ENCODE data around the gene GPC1.
"Not testable (repeated sequence)": the region's sequence is repeated elsewhere in the genome, so short reads cannot be mapped to it uniquely, and the experiment has no call there.

The GPC1 gene

DNA sequence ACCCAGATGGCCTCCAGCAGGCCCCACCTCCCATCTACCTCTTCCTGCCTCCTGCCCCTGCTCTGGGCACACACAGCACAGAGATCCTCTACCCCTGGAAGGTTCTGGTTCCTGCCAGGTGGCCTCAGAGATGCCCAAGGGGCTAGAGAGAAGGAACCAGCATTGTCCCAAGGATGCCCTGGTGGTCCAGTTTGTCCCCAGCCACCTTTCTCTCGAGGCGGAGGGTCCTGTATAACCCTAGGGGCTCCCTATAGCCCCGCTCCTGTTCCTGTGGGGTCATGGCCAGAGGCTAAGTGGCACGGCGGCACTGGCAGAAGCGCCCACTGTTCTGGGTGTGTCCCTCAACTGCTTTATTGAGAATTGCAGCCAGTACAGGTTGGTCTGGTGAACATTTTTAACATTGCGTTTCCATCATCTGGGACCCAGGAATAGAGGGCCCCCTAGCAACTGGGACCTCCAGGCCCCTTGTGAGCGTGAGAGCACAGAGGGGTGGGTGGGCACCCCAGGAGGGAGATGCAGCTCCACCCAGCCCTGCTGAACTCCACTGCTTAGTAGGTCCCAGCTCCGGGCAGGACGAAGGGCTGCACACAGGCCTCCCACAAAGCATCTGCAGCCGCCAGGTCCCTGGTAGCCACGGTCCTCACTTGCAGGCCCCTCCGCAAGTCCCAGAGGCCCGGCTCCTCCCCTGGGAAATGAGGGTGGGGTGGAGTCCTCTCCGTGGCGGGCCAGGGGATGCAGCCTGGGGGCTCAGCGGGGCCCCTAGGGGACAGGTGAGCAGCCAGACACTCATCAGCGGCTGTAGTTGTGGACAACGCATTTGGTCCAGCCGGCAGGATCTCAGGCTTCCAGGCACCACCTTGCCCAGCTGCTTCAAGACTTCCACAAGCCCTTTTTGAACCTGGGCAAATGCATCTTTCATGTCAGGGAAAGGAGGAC is 33.1 kb downstream of the GPC1 start:
- no peak for FAIRE-seq

DNA sequence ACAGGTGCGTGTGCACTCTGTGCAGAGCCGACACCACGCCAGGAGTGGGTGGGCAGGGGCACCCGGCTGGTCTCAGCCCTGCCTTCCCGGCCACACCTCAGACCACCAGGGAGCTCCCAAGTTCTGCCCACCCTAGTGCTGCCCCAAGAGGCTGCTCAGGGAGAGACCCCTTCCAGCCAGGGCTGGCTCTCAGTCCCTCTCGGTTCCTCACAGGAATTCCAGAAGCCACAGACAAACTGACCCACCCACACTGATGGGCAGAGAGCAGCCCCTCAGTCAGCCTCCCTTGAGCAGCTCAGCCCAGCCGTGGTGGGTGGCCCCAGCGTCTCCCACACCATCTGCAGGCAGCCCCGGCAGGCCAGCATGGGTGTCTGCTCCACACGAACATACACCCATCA is 33.8 kb downstream of the GPC1 start:
- FAIRE-seq, result no peak

DNA sequence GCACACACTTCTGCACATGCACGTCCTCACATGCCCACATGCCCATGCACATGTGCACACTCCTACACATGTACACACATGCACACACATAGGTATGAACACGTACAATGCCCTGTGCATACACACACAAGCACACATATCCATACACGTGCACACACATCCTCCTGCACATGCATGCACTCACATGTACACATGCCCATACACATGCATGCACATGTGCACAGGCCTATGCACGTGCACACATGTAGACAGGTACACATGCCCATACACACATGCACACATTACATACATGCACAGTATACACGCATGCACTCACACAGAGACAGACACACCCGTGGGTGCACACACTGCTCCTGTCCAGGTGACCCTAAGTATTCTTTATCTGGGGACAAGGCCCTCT is 34.3 kb downstream of the GPC1 start:
- FAIRE-seq, result no peak

DNA sequence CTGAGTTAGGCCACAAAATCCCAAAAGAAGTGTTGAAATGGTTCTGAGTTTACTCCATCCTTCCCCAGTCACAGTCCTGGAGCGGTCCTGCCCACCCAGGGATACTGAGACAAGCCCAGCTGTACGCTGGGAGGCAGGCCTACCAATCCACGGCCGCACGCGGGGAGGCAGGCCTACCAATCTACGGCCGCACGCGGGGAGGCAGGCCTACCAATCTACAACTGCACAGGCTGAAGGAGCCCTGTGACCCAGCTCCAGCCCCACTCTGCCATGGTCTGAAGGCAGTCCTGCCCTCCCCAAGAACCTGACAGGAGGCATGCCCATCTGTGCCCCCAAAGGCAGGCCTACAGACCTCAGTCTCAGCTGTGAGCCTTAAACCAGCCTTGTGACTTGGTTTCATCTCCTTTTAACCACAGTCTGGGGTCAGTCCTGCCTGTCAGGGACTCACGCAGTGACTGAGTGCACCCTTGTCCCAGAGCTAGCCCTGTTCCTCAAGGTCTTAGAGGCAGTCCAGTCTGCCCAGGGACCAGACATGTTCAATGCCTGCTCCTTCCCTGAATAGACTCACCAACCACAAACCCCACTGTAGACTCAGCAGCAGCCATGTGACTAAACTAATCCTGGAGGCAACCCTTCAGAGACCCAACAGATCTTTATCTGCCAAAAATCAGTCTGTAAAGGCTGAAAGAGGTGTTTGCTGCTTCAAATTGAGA is 36.8 kb downstream of the GPC1 start:
- FAIRE-seq, result no peak

DNA sequence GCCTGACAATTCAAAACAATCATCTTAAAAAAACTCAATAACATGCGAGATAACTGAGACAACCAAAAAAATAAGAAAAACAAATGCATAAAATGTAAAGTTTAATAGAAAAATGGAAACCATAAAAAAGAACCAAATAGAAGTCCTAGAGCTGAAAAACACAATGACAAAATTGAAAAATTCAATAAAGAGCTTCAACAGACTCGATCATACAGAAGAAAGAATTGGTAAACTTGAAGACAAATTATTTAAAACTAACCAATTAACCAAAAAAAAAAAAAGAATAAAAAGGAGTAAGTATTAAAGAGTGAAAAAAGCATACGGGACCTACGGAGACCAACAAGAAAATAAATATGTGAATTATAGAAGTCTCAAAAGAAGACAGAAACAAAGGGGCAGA is 37.7 kb downstream of the GPC1 start:
- FAIRE-seq, result peak; percentile 21

DNA sequence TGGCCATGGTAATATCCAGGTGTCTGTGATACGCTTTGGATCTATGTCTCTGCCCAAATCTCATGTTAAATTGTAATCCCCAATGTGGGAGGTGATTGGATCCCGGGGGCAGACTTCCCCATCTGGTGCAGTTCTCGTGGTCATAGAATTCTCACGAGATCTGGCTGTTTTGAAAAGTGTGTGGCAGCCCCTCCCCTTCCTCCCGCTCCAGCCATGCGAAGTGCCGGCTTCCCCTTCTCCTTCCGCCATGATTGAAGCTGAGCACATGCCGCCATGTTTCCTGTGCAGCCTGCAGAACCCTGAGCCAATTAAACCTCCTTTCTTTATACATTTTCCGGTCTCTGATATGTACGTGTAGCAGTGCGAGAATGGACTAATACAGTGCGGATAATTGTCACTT is 42.5 kb downstream of the GPC1 start:
- FAIRE-seq, result no peak

DNA sequence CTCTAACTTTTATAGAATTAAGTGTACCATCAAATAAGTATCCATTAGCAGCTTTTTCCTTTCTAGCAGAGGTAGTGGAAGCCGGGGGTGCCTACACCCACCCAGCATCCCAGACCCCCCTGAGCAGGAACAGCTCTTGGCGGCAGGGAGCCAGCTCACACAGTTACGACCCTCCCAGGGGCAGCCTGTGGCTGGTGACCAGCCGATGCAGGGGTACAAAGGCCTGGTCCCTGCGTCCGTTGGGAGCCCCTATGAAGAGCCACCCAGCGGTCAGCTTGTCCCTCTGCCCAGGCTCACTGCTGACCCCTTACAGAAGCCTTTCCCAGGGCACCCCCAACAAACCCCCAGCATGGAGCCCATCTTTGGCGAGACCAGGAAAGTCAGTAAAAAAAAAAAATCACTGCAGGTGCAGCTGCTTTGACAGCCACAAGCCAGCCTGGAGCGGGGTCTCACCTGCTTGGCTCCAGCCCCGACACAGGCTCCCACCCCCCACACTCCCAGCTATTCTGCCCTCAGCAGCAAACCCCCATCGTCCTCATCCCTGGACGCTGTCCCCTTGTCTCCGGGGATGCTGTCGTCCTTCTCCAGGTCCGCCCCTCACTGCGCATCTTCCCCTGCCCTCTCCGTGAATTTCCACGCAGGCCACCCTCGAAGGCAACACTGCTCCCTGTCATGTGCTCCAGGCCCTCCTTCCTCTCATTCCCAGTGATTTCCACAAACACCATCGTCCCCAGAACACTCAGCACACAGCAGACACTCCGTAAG is 43.1 kb downstream of the GPC1 start:
- no peak for FAIRE-seq

DNA sequence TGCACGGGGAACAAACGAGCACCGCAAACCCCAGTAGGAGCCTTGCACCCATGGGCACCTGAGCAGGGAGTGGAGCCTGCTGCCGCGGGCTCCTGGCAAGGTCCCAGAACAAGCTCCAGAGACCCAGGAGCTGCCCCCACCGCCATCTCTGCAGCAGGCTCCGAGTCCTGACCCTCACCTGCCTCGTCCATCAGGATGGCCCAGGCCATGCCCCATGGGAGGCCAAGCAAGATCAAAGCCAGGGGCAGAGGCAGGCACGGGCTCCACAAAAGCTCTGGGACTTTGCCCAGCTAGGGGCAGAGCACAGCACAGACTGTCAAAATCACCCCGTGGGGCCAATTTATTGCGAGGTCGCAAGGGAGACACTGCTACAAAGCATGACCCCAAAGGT is 43.6 kb downstream of the GPC1 start:
- FAIRE-seq, result no peak

DNA sequence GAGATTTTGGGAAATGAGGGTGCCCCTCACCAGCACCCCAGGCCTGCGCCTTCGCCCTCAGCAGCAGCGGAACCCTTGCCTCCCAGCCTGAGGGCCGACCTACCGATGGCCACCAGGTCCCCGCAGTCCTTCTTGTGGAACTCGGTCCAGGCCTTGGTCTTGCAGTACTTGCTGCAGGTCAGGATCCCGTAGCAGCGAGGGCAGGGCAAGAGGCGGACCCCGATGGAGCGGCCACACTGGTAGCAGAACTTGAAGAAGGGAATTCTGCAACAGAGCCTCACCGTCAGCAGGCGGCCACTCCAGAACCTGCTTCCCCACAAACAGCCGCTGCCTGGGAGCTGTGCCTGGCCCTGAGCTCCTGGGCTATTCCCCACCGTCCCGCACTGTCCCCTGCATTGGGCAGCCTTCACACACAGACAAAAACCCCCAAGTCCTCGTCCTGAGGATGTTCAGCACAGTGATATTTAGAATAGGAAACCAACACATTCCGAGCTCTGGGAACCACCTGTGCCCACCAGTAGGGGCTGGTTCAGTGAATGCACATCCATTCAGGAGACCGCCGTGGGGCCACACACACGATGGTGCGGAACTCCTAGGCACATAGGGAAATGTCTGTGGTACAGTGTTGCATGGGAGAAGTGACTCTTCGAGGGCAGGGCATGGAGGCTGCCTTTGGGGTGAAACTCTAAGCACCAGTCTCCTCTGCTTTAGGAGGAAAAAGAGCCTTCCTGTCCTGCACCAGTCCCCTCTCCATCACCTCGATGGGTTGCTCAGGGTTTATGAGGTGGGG is 45.6 kb downstream of the GPC1 start:
- no peak for FAIRE-seq

DNA sequence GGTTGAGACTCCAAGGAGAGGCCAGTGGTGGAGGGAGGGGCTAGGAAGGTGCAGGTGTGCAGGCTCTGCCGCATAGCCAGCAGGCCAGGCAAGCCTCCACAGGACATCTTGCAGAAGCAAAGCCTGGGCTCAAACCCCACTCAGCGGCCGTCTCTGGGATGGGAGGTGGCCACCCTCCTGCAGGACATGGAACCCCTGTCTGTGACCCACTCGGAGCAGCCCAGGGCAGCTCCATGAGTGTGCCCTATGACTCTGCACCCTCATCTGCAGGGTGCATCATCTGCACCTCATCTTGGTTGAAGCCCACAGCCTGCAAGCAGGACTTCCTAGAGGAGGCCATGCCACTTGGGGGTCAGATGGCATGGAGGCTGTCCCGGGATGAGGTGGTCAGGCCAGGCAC is 46.3 kb downstream of the GPC1 start:
- FAIRE-seq, result no peak

DNA sequence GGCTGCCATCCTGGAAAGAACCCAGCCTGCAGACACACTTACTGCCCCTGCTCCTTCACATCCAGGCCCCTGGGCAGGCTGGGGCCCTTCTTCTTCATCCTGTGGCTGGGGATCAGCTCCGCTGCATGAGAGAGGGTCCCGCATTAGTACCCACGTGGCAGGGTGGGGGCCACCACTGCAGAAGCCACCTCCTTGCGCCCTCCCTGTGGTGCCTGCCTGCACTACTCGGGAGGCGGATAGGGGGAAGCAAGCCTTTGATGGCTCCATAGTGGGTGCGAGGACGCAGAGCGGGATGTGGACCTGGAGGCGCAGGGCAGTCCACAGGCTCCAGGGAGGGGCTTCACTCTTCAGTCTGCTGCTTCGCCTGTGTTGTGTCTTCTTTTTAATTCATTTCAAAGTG is 46.7 kb downstream of the GPC1 start:
- no peak for FAIRE-seq

DNA sequence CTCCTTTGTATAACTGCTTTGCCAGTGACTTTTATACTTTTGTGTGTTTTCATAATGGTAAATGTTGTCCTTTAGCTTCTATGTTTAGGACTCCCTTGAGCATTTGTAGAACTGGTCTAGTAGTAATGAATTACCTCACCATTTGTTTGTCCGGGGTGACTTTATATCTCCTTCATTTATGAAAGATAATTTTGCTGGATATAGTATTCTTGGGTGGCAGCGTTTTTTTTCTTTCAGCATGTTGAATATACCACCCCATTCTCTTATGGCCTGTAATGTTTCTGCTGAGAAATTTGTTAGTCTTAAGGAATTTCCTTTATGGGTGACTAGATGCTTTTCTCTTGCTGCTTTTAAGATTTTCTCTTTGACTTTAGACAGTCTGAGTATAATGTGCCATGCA is 56.0 kb downstream of the GPC1 start:
- no peak for FAIRE-seq

DNA sequence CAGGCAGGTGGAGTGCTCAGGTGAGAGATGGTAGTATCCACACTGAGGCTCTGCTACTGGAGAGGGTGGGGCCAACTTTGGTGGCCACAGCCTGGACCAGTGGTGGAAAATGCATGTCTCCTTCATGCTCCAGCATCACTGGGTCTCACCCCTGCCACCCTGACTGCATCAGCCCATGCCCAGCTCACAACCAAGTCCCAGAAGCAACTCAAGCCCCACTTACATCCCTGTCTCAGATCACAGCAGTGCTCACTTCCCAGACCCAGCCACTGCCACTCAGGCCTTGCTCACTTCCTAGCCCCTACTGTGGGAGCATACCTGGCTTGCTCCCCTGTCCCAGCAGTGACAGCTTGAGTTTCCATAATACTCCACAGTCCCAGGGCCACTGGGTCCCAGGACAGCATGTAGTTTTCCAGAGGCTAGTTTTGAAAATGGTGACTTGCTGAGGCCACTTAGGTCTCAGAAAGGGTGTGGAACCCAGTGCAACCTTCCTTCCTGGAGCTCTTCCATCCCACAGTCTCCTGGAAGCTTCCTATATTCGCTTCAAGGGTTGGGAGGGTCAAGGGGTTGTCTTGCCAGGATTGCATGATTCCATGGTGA is 58.8 kb downstream of the GPC1 start:
- FAIRE-seq, result no peak

DNA sequence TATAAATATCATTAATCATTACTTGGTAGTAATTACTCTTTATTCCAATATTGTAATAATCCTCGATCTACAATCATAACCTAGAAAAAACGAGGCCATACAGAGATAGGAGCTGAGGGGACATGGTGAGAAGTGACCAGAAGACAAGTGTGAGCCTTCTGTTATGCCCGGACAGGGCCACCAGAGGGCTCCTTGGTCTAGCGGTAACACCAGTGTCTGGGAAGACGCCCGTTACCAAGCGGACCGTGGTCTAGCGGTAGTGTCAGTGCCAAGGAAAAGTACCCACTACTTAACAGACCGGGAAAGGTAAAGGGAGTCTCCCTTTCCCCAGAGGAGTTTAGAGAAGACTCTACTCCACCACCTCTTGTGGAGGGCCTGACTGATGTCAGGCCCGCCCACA is 59.5 kb downstream of the GPC1 start:
- not testable (repeated sequence) for FAIRE-seq

DNA sequence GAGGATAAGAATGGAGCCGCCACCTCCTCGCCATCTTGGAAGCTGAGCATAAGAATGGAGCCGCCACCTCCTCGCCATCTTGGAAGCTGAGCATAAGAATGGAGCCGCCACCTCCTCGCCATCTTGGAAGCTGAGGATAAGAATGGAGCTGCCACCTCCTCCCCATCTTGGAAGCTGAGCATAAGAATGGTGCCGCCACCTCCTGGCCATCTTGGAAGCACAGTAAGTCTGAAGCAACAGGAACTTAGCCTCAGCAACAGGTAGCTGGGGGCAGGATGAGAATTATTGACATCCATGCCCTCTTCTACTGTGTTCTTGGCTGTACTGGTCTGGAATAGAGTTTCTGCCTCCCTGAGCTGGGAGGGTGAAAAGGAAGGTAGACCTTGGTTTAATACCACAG is 61.6 kb downstream of the GPC1 start:
- FAIRE-seq, result not testable (repeated sequence)

DNA sequence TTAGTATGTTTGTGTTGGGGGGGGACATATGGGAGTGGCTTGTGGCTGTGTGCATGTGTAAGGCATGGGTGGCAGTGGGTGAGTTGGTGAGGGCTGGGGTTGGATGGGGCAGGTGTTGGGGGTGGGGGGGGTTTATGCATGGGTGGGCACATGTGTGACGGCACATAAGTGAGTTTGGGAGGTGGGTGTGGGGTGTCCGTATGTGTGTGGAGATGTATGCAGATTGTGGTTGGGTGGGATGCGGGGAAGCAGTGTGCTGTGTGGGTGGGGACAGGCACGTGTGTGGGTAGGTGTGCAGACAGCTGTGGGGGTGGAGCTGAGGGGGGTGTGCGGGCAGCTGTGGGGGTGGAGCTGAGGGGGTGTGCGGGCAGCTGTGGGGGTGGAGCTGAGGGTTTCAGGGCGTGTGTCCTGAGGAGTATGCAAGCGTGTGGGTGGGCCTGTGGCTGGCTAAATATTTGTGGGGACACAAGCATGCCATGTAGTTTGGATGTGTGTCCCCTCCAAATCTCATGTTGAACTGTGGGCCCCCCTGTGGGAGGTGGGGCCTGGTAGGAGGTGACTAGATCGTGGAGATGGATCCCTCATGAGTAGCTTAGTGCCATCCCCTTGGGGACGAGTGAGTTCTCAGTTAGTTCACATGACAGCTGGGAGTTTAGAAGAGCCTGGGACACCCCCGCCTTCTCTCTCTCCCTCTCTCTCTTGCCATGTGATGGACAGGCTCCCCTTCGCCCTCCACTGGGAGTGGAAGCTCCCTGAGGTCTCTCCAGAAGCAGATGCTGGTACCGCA is 62.9 kb downstream of the GPC1 start:
- FAIRE-seq, result no peak

DNA sequence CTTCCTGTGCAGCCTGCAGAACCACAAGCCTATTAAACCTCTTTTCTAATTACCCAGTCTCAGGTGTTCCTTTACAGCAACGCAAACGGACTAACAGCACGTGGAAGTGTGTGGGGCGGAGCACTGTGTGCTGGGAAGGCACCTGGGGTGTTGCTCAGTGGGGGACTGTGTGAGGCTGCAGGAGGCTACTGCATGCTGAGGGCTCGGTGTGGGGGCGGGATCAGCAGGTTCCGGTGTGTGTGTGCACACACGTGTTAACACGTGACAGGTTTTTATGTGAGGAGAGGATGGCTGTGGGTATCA is 63.4 kb downstream of the GPC1 start:
- no peak for FAIRE-seq

DNA sequence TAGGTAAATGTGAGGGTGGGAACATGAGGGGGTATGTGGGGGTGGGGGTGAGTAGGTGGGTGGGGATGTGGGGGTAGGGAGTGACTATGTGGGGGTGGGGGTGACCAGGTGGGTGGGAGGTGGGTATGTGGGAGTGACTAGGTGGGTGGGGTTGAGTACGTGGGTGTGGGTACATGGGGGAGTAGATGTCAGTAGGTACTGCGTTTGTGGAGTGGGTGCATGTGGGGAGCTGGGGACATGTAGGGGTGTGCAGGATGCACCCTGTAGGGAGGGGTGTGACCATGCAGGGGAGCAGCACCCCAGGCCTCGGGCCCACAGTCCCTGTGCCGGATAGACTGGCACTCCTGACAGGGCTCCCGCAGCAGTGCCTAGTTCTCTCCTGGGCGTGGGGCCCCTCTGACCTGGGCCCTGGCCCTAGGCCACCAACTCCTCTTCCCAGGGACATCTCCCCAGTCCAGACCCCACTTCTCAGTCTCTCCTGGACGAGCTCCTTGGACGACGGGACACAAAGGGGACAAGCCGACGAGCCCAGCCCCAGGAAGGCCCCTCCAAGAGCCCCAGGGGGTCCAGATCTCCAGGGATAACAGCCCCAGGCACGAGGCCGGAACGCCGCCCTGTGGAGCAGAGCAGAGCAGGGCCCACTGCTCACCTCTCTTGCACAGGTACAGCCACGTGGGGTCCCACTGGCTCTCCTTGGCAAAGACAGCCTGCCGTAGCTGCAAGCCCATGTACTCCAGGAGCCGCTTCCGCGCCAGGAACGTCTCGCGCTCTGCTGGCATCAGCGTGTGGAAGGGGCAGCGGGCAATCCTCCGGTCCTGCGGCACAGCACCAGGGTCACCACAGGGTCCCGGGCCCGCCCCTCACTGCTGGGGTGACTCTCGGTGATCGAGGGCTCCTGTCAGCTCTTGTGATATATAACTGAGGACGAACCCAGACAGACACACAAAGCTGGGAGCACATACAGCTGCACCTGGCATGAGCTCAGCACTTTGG is 64.1 kb downstream of the GPC1 start:
- no peak for FAIRE-seq

DNA sequence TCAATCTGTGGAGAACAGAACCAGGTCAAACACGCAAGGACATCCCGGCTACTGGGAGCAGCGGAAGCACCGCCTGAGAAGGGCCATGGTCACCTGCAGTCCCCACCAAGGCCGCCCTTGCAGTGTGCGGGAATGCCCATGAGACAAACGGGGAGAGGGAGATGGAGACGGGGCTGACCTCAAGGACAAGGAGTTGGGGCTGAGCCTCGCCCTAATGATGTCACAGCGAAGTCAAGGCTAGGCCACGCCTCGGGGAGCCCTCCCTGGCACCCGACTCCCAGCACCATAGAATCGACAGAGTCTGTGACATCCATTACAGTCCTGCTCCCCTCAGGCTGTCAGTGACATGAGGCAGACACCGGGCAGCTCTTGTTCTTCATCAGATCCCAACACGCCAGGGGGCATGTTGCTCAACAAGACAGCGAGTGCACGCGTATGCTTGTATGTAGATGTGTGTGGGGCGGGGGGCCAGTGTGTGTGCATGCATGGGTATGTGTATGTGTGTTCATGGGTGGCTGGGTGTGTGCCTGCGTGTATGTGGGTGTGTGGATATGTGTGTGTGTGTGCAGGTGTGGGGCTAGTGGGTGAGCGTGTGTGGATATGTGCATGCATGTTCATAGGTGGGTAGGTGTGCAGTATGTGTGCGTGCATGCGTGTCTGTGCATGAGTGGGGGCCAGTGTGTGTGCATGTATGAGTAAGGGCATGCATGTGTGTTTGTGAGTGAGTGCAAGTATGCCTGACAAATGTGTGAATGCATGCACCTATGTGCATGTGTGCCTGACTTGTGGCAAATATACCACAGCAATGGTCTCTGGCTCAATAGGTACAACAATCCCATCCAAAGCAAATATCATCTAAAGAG is 65.3 kb downstream of the GPC1 start:
- no peak for FAIRE-seq

Data from colon (tissue), 2 donors.